Central memory CD8-positive, alpha-beta T cell (primary cell): ENCODE measurements around the gene ITPRID1.

Source experiments
- ATAC-seq: fragments of 150-1000 bp; cut with Tn5 transposase; replicated peaks from 2 replicates; pipeline ENCODE4 v1.10.0; 2022; ENCODE audit warnings: mild to moderate bottlenecking, moderate FRiP score, moderate number of reproducible peaks; ENCODE audit not compliant: poor library complexity, severe bottlenecking; ENCODE audit errors: extremely low read depth
- DNase-seq, 2 donors: peaks; one replicate each; pipeline ENCODE4 v3.0.0; 2021; ENCODE audit warnings: low spot score in 2 of 2
- H3K27ac Mint-ChIP-seq: one replicate; pipeline ENCODE4 v1.8.0; 2022; ENCODE audit warnings: low read depth, mild to moderate bottlenecking, moderate library complexity, mixed read lengths
- H3K27me3 Mint-ChIP-seq: one replicate; pipeline ENCODE4 v1.8.0; 2022; ENCODE audit warnings: mixed read lengths
- H3K36me3 Mint-ChIP-seq: one replicate; pipeline ENCODE4 v1.8.0; 2022; ENCODE audit warnings: mild to moderate bottlenecking, moderate library complexity, mixed read lengths; ENCODE audit not compliant: insufficient read depth
- H3K4me1 Mint-ChIP-seq: one replicate; pipeline ENCODE4 v1.8.0; 2022; ENCODE audit warnings: mixed read lengths
- H3K4me3 Mint-ChIP-seq: one replicate; pipeline ENCODE4 v1.8.0; 2022; ENCODE audit warnings: mild to moderate bottlenecking, moderate library complexity, mixed read lengths
- H3K9me3 Mint-ChIP-seq: one replicate; pipeline ENCODE4 v1.8.0; 2022; ENCODE audit warnings: mixed read lengths

The ITPRID1 gene

DNA sequence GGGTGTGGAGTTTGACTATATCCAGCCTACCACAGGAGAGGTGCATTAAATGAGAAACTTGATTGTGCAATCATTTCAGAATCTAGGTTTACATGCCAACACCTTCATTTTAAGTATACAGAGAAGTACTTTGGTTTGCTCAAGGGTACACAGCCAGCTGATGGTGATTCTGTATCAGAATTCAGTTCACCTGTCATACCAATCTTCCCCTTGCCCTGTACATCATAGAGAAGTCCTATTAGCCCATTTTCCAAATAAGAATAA, 138.1 kb downstream of the ITPRID1 start:
- Mint-ChIP-seq H3K27ac (no peak overlapping the region), H3K9me3 (peaks cover 15% of the 10 kb centered on the region), H3K4me1 (no peaks in the 10 kb centered on the region), H3K36me3 (no peaks in the 10 kb centered on the region), H3K27me3 (no peaks in the 10 kb centered on the region), H3K4me3 (no peak overlapping the region)
- ATAC-seq (no peak), DNase-seq (no peak)

DNA sequence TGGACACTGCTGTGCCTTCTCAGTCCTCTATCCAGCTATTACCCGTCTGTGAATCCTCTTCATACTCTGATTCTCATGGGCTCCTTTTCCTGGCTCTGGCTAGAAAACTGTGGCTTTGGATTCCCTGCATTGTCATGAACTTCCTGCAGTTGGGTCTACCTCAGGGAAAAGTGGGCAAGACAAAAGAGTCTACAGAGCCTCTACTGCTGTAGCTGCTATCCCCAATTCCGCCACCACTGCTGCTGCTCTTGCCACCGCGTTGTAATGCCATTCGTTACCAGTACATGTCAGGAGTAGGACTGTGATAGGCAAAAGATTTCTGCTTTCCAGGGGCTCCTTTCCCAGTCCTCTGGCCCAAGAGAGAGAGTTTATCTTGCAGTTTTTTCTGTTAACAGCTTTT, 149.2 kb downstream of the ITPRID1 start:
- no peak for ATAC-seq
- no peaks in the 10 kb centered on the region for H3K36me3 Mint-ChIP-seq
- no peak overlapping the region for H3K4me3 Mint-ChIP-seq

DNA sequence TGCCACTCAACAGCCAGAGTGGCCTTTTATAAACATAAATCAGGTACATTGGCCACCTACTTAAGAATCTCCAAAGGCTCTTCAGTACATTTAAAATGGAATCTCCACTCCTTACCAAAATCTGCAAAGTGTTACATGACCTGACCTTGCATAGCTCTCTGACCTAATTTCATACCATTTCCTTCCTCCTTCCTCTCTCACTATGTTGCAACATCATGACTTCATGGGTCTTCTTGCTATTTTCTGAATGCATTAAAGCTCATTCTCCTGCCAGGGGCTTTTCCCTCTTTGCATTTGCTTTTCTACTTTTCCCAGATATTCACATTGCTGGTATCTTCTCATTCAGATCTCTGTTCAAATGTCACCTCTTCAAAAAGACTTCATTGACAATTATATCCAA, 151.0 kb downstream of the ITPRID1 start:
- H3K4me3 Mint-ChIP-seq: no peak overlapping the region
- DNase-seq (no peak), ATAC-seq (no peak)
- no peak overlapping the region for H3K27ac Mint-ChIP-seq
- no peaks in the 10 kb centered on the region for H3K27me3 Mint-ChIP-seq
- H3K4me1 Mint-ChIP-seq: no peaks in the 10 kb centered on the region
- no peaks in the 10 kb centered on the region for H3K9me3 Mint-ChIP-seq
- no peaks in the 10 kb centered on the region for H3K36me3 Mint-ChIP-seq

More for the DNA sequence above, 149.2 kb downstream of the ITPRID1 start:
- H3K4me1 Mint-ChIP-seq: no peaks in the 10 kb centered on the region
- no peaks in the 10 kb centered on the region for H3K27me3 Mint-ChIP-seq
- no peaks in the 10 kb centered on the region for H3K9me3 Mint-ChIP-seq
- DNase-seq: no peak
- H3K27ac Mint-ChIP-seq: no peak overlapping the region

DNA sequence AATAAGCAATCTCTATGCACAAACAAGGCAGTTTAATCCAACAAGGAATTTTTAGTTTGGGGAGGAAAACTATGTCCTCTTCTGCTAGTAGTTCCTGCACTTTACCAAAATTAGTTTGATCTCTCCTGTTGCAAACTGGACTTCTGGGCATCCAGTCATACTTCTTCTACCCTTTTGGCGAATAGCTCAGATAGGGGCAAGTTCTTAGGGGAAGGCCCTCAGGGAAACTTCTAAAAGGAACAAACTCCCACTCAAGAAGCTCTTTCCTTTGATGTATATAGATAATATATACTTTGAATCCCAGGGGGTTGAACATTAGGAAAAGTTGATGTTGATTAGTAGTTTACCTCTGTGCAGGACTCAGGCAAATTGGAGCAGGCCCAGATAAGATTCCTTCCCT, 151.7 kb downstream of the ITPRID1 start:
- no peak overlapping the region for H3K27ac Mint-ChIP-seq
- ATAC-seq: no peak
- no peaks in the 10 kb centered on the region for H3K9me3 Mint-ChIP-seq
- H3K36me3 Mint-ChIP-seq: no peaks in the 10 kb centered on the region
- H3K4me1 Mint-ChIP-seq: no peaks in the 10 kb centered on the region
- H3K27me3 Mint-ChIP-seq: no peaks in the 10 kb centered on the region
- no peak overlapping the region for H3K4me3 Mint-ChIP-seq
- DNase-seq: no peak

DNA sequence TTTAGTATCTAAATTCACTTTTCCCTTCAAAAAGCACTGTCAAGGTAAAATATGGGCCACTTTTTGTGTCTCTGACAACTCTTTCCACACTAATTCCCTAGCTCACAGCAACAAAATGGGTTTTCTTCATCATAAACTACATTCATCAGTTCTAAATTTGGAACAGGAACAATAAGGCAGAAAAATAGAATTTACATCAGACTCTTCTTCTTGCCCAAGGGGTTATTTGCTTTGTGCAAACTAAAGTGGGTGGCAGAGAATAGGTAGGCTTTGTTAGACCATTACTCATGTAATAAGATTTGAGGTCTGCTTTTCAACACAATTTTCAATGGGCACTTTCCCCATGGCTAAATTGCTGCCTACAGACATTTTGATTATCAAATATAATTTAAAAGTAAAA, 155.6 kb downstream of the ITPRID1 start:
- no peak overlapping the region for H3K4me3 Mint-ChIP-seq
- H3K27ac Mint-ChIP-seq: no peak overlapping the region
- H3K27me3 Mint-ChIP-seq: no peaks in the 10 kb centered on the region
- H3K4me1 Mint-ChIP-seq: no peaks in the 10 kb centered on the region
- ATAC-seq (no peak), DNase-seq (no peak)
- no peaks in the 10 kb centered on the region for H3K36me3 Mint-ChIP-seq
- no peaks in the 10 kb centered on the region for H3K9me3 Mint-ChIP-seq

DNA sequence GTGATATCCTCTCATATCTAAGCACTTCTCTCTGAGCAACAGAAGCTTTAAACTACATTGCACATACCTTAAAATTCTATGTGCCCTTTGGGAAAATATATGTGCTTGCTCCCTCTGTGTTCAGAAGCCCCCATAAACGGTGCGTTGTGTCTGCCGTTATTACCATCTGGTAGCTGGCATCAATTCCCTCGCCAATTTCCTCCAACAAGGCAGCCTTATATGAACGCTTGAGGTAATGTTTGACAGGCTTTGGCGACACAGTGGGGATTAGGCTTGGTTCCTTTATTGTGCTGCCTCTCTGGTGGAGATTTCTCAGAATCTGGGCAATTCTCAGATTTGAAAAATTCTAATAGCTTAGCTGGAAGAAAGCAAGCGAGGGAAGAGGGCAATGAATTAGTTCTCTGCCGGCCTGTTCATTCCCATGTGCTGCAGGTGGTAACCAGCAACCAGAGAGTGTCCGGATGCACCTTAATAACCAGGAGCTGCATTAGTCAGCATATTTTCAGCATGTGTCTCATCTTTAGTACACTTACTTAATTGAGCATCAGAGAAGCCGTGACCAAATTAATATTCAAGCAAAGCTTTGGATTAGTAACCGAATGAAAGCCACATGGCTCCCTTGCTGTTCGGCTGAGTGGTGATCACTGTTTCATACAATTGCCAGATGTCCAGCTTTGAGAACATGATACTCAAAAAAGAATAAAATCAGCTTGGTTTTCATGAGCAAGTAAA, 165.8 kb downstream of the ITPRID1 start:
- no peak for DNase-seq
- no peak for ATAC-seq
- Mint-ChIP-seq H3K27ac (no peak overlapping the region), H3K9me3 (peaks cover 15% of the 10 kb centered on the region), H3K27me3 (no peaks in the 10 kb centered on the region), H3K36me3 (no peaks in the 10 kb centered on the region), H3K4me1 (no peaks in the 10 kb centered on the region), H3K4me3 (no peak overlapping the region)

DNA sequence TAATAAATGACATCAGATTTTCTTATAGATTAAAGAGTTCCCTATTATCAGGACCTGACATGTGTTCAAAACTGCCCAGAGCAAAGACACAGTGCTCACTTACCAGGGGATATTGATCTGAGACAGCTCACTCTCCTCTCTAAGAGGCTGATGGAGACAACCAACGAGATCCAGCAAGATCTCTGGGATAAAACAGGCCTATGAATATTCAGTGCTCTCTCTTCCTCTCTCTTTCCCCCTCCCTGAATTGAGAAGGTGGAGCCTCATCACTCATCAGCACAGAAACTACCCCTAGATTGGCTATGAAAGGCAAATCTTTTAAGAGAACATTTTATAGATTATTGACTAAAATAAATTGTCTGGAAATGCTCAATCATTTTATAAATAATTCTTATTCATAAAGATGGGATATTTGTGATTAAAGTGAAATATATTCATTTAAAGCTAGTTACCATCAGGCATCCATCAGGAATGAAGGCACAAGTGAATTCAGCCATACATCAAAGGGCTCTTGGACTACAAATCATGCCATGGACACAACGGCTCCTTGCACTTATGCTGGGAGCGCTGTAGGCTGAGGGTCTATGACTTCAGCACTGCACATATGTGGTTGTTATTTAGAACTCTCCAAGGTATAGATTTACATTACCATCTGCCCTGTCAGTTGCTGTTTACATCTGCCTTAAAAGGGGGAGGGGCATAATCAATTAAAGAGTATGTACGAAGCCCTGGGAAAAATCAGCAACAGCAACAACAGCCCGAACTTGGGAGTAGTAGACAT, 169.7 kb downstream of the ITPRID1 start:
- no peak for ATAC-seq
- Mint-ChIP-seq H3K9me3 (peaks cover 14% of the 10 kb centered on the region), H3K27ac (no peak overlapping the region), H3K4me3 (no peak overlapping the region), H3K27me3 (no peaks in the 10 kb centered on the region), H3K4me1 (no peaks in the 10 kb centered on the region), H3K36me3 (no peaks in the 10 kb centered on the region)
- DNase-seq: no peak

DNA sequence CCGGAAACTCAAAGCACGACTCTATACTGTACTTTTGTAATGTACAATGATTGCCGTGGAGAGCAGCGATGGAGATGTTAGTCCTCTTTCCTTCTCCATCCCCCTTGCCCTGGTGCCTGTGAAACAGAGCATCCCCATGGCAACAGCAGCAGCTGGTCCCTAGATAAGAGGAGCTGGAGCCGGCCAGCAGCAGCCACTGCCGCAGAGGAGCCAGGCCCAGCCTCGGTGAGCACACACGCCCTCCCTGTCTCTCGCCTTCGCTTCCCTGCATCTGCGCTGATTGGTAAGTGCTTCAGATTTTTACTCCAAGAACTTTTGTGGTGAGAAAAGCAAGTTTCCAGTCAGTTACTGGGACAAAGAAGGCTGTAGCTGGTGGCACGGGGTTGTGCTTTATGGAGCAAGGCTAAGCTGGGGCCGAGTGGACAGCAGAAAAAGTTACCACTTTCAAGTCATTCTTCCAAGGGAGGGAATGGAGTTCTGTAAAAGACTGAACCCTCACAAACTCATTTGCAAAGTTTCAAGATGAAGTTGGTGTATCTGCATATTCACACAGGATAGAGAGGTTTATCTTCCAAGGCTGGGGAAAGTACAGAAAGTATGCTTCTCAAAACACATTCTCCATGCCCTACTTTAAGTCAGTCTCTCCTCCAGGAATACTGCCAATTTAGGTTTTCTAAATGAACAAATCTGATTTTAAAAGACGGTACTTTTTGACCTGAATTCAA, 173.3 kb downstream of the ITPRID1 start, which contains the start of gene PPP1R17:
PPP1R17 (plus strand) TSS at position 192 of the 725 bp plus-strand sequence. CDS start 5,227 bp downstream, outside the sequence.
- Mint-ChIP-seq H3K9me3 (peaks cover 5% of the 10 kb centered on the region), H3K36me3 (no peaks in the 10 kb centered on the region), H3K27me3 (no peaks in the 10 kb centered on the region), H3K27ac (no peak within 1 kb of the TSS), H3K4me3 (no peak within 1 kb of the TSS), H3K4me1 (no peaks in the 10 kb centered on the region)
- ATAC-seq (no peak), DNase-seq (no peak)

DNA sequence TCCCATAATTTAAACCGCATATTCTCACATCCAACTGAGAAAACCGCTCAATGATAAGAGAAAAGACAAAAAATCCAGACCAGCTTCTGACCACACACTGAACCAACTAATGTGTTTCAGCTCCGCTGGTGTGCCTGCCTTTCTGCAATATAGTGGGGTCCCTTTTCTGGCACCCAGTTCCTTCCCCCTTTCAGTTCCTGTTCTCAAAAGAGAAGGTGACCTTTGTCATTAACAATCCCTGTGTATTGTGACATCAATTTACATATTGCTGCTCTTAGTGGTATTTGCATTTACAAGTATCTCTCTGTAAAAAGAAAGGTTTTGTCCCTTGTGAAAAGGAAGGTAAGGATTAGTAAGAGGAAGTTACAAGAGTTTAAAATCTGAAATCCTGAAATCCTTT, 174.5 kb downstream of the ITPRID1 start:
- DNase-seq (no peak), ATAC-seq (no peak)
- H3K4me1 Mint-ChIP-seq: no peaks in the 10 kb centered on the region
- no peaks in the 10 kb centered on the region for H3K36me3 Mint-ChIP-seq
- peaks cover 5% of the 10 kb centered on the region for H3K9me3 Mint-ChIP-seq
- H3K27ac Mint-ChIP-seq: no peak overlapping the region
- no peaks in the 10 kb centered on the region for H3K27me3 Mint-ChIP-seq
- no peak overlapping the region for H3K4me3 Mint-ChIP-seq

DNA sequence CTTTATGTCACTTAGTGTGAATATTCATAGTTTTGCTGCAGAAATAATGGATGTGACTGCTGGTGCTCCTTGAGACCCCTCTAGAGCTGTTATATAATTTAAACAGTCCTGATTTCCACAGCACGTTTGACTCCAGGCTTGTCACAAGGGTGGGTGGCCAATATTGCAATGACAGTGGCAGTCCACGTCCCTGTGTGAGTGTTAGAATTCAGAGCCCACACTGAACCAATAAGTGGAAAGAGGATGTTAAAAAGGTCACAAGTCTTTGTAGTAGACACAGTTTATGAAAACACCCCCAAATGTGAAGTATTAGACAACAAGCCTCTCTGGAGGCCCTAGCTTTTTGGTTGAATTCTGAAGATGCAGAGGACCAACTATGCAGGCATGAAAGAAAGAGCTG, 175.1 kb downstream of the ITPRID1 start:
- Mint-ChIP-seq H3K36me3 (no peaks in the 10 kb centered on the region), H3K4me3 (no peak overlapping the region), H3K27me3 (no peaks in the 10 kb centered on the region), H3K27ac (no peak overlapping the region), H3K9me3 (peaks cover 5% of the 10 kb centered on the region), H3K4me1 (no peaks in the 10 kb centered on the region)
- ATAC-seq: no peak
- DNase-seq: no peak

DNA sequence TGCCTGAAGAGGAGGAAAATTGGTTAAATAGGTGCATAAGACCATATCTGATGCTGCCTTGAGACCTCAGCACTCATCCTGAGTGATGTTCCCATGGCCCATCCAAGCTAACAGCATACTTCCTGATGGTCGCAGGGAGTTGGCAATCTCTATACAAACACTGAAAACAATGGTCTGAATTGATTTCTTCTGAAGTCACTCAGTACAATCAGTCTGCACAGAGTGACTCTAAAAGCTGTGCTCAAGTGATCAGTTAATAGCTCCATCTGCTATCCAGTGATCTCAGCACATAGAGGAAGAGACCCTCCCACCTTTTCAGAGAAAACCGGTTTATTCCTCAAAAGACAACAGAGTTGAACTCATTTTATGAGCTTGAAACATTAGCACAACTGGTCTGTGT, 177.0 kb downstream of the ITPRID1 start:
- Mint-ChIP-seq H3K4me1 (no peaks in the 10 kb centered on the region), H3K27ac (no peak overlapping the region), H3K4me3 (no peak overlapping the region), H3K9me3 (peaks cover 12% of the 10 kb centered on the region), H3K27me3 (no peaks in the 10 kb centered on the region), H3K36me3 (no peaks in the 10 kb centered on the region)
- DNase-seq: no peak
- no peak for ATAC-seq

DNA sequence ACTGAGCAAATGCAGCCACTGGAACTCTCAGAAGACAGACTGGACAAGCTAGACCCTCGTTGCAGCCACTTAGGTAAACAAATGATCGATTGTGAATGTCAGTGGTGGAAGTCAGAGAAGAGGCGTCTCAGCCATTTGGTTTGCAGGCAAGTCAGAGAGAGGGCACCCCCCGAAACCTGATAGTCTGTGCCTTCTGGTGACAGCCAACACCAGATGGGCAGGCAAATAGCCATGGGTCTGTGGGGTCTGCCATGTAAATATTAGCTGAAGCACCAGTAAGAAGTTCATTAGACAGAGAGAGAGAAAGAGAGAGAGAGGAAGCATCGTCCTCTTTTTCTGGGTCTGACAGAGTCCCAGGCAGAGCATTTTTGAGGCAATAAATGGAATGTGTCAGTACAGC, 178.6 kb downstream of the ITPRID1 start:
- Mint-ChIP-seq H3K36me3 (no peaks in the 10 kb centered on the region), H3K4me1 (no peaks in the 10 kb centered on the region), H3K27me3 (no peaks in the 10 kb centered on the region), H3K4me3 (no peak overlapping the region), H3K9me3 (peaks cover 6% of the 10 kb centered on the region), H3K27ac (no peak overlapping the region)
- no peak for ATAC-seq
- DNase-seq: no peak

DNA sequence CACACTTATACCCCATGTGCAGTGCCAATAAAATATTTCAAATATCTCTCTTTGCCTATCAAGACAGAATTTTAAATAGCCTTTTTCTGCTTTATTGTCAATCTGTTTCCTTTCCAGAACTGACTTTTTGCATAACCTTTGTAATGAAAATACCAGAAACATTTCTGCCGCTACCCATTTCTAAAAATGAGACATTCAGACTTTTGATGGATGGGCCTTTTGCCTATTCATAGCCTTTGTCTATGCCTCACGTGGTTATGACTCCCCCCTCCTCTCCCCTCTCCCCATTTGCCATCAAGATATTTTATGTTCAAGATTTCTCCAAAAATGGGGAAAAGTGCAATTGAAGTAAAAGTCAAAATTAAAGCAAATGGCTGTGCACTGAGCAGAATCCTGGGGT, 179.0 kb downstream of the ITPRID1 start:
- no peak for ATAC-seq
- DNase-seq: no peak
- Mint-ChIP-seq H3K27me3 (no peaks in the 10 kb centered on the region), H3K4me1 (no peaks in the 10 kb centered on the region), H3K4me3 (no peak overlapping the region), H3K36me3 (no peaks in the 10 kb centered on the region), H3K27ac (no peak overlapping the region), H3K9me3 (peaks cover 6% of the 10 kb centered on the region)
